DND-41 (cell line): ENCODE data around the gene CASTOR1.

Source experiments
- CTCF ChIP-seq: IDR thresholded peaks from 2 replicates; pipeline ENCODE4 v1.5.1; 2012; ENCODE audit warnings: borderline replicate concordance, low read length, moderate library complexity, mild to moderate bottlenecking; ENCODE audit not compliant: poor library complexity, severe bottlenecking; ENCODE audit errors: extremely low read depth
- EZH2 ChIP-seq: IDR thresholded peaks from 3 replicates; pipeline ENCODE4 v1.6.1; 2012; ENCODE audit warnings: borderline replicate concordance, low read depth, mild to moderate bottlenecking, moderate library complexity, low read length, inconsistent platforms; ENCODE audit not compliant: severe bottlenecking

- TF ChIP-seq CTCF (no peak), EZH2 (no peak)
These were observed 36.5 kb upstream of the CASTOR1 start for GRCh38 chr22:30325724-30326254.
